Suprapubic skin (tissue), 3 donors: ENCODE results near the gene SIK3.

Experiments used
- CTCF ChIP-seq, 2 donors: fragments of 200-600 bp in 1 of 2; fragments of 450-650 bp in 1 of 2; sonication (generic) in 1 of 2; IDR thresholded peaks; one replicate each; pipeline ENCODE4 v1.5.1; 2016 to 2019; ENCODE audit warnings: antibody characterized with exemption in 2 of 2, mild to moderate bottlenecking in 1 of 2, moderate library complexity in 1 of 2
- EP300 ChIP-seq: sonication (generic); formaldehyde crosslinking; IDR thresholded peaks from one replicate; pipeline ENCODE4 v1.6.1; 2017; ENCODE audit warnings: antibody characterized with exemption
- POLR2A ChIP-seq, 2 donors: fragments of 450-650 bp; IDR thresholded peaks; one replicate each; pipeline ENCODE4 v1.6.1; 2017; ENCODE audit warnings: antibody characterized with exemption in 2 of 2, mild to moderate bottlenecking in 2 of 2, moderate library complexity in 2 of 2

- TF ChIP-seq CTCF (IDR thresholded peaks at IDR 0.05): no peak
- no peak for TF ChIP-seq EP300
- no peak for TF ChIP-seq POLR2A (IDR thresholded peaks at IDR 0.05)
Measured at GRCh38 chr11:117005758-117006157, 92.5 kb downstream of the SIK3 start.
